H1 (cell line): ENCODE results near the gene ITPR1.

Source experiments
- BCL11A ChIP-seq, 2 experiments: IDR thresholded peaks; one replicate each; pipeline ENCODE4 v1.6.1; 2011; ENCODE audit warnings: low read depth in 2 of 2, low read length in 2 of 2, mild to moderate bottlenecking in 2 of 2
- CHD2 ChIP-seq: IDR thresholded peaks from 2 replicates; pipeline ENCODE4 v1.6.1; 2012; ENCODE audit warnings: low read length, improper control_type of control experiment
- CHD7 ChIP-seq: fragments of 300-600 bp; sonication (generic); IDR thresholded peaks from 2 replicates; pipeline ENCODE4 v1.7.1; 2012; ENCODE audit warnings: low read length, moderate library complexity, mild to moderate bottlenecking, inconsistent platforms; ENCODE audit not compliant: insufficient replicate concordance
- CTCF ChIP-seq, 3 experiments: IDR thresholded peaks; 1 replicate in 2 of 3; 2 replicates in 1 of 3; pipeline versions ENCODE4 v1.5.1 to v1.6.1; 2011; ENCODE audit warnings: low read length in 3 of 3, mild to moderate bottlenecking in 3 of 3, inconsistent platforms in 2 of 3, low read depth in 1 of 3, moderate library complexity in 1 of 3; ENCODE audit not compliant: insufficient read depth in 1 of 3; ENCODE audit errors: control extremely low read depth in 1 of 3
- FOSL1 ChIP-seq: IDR thresholded peaks from 2 replicates; pipeline ENCODE4 v1.6.1; 2011; ENCODE audit warnings: mild to moderate bottlenecking, low read depth, low read length, moderate library complexity; ENCODE audit not compliant: insufficient read depth
- JUND ChIP-seq: IDR thresholded peaks from 2 replicates; pipeline ENCODE4 v1.6.1; 2011; ENCODE audit warnings: mild to moderate bottlenecking, improper control_type of control experiment, low read length
- MAFK ChIP-seq: IDR thresholded peaks from 2 replicates; pipeline ENCODE4 v1.6.1; 2012; ENCODE audit warnings: low read depth, mild to moderate bottlenecking, improper control_type of control experiment, low read length
- POLR2A ChIP-seq, 2 experiments: IDR thresholded peaks; 1 replicate in 1 of 2; 2 replicates in 1 of 2; pipeline ENCODE4 v1.6.1; 2011; ENCODE audit warnings: low read depth in 2 of 2, low read length in 2 of 2, mild to moderate bottlenecking in 2 of 2; ENCODE audit errors: control extremely low read depth in 1 of 2
- RFX5 ChIP-seq: IDR thresholded peaks from 2 replicates; pipeline ENCODE4 v1.6.1; 2011; ENCODE audit warnings: low read depth, low read length, improper control_type of control experiment, borderline replicate concordance
- SIN3A ChIP-seq, 2 experiments: IDR thresholded peaks in 1 of 2; conservative IDR thresholded peaks in 1 of 2; 2 replicates each; pipeline ENCODE4 v1.6.1; 2011 to 2012; ENCODE audit warnings: low read length in 2 of 2, improper control_type of control experiment in 1 of 2, low read depth in 1 of 2, mild to moderate bottlenecking in 1 of 2
- SRF ChIP-seq: IDR thresholded peaks from 2 replicates; pipeline ENCODE4 v1.6.1; 2011; ENCODE audit warnings: mild to moderate bottlenecking, low read depth, low read length, moderate library complexity
- TAF1 ChIP-seq: IDR thresholded peaks from 2 replicates; pipeline ENCODE4 v1.6.1; 2011; ENCODE audit warnings: mild to moderate bottlenecking, low read depth, low read length

DNA sequence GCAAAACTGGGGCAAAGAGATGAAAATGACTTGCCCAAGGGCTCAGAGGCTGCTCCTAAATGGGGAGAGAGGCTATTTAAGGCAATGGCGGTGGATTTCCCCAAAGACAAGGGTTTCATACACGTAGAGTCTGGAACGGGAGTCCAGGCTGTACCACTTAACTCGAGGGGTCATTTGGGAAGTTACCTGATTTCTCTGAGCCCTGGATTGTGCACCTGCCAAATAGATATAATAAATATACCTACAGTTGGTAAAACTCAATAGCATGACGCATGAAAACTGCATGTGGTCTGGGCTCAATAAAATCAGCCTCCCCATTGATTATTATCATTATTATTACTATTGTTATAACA is 1.3 kb upstream of the ITPR1 start:
- TF ChIP-seq POLR2A (IDR thresholded peaks at IDR 0.05; ENCODE audit: control extremely low read depth in 1 of 2, low read depth in 2 of 2, low read length in 2 of 2), result no peak
- TF ChIP-seq JUND, result no peak
- no peak for TF ChIP-seq RFX5
- TF ChIP-seq CTCF (IDR thresholded peaks at IDR 0.05; ENCODE audit: control extremely low read depth in 1 of 3, insufficient read depth in 1 of 3, low read depth in 1 of 3, low read length in 3 of 3), result no peak
- TF ChIP-seq BCL11A (IDR thresholded peaks at IDR 0.05; ENCODE audit: low read depth in 2 of 2, low read length in 2 of 2), result no peak
- no peak for TF ChIP-seq SIN3A (conservative IDR thresholded peaks at IDR 0.05 in 1 of 2, IDR thresholded peaks at IDR 0.05 in 1 of 2; ENCODE audit: low read depth in 1 of 2, low read length in 2 of 2)
- no peak for TF ChIP-seq SRF
- no peak for TF ChIP-seq CHD2
- no peak for TF ChIP-seq FOSL1
- TF ChIP-seq TAF1, result no peak
- TF ChIP-seq CHD7, result no peak
- no peak for TF ChIP-seq MAFK
